ENCODE measurements around the gene GIPR. TPM values are rescaled to one million over a fixed set of nuclear protein-coding genes. Genes with fewer than 3 reads are reported as not detected.

Gene GIPR
- total and polyA plus RNA-seq, 2 of the 13 experiments (the other 11 are each of a cell fraction or from before 2014, with no cell fraction given) = 0.15 to 1.2 TPM

DNA sequence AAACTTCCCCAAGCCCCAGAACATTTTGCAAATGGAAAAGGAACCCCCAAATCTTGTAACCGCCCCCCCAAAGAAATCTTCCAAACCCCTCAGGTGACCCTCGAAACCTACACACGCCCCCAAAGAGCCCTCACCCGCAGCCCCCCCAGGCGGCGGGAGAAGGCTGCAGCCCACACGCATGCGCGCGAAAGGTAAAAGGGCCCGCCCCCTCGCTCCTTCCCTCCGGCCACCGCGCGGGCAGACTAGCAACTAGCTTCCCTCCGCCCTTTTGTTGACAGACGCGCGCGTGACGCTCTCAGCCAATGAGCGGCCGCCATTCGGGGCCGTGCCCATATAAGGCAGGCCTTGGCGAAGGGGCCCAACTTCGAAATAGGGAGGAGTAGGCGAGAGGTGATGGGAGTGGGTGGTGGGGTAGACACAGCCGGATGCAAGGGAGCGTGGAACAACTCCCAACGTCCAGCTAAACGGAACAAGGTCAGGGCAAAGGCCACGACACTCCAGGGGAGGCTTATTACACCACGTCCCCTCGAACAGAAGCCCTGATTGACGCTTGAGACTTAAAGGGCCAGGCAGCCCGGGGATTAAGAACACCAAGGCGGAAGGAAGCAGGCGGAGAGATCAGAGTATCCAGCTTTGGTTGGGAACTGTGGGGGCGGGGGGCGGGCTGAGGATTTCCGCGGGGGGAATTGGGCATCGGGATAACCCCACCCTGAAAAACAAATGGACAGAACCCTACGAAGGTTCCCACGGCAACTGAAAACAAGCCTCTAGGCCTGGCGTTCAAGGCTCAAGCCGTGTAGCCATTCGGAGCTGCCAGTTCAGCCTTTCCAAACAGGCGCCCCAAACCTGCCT, 49.3 kb downstream of the GIPR start (continued):
- TF ChIP-seq CREM (IDR thresholded peaks at IDR 0.05) (peak; percentile 84), CREM (CRISPR knock-in tag; IDR thresholded peaks at IDR 0.05) (no peak), FOXJ3 (CRISPR knock-in tag; IDR thresholded peaks at IDR 0.05; ENCODE audit: borderline replicate concordance) (peak; percentile 66; the same call in 1 of the 2 replicates), MXI1 (IDR thresholded peaks at IDR 0.05; ENCODE audit: borderline replicate concordance, low read depth, low read length) (peak; percentile 81; the same call in 2 of the 3 replicates), ZFP62 (CRISPR knock-in tag; IDR thresholded peaks at IDR 0.05) (no peak), YEATS2 (CRISPR knock-in tag; IDR thresholded peaks at IDR 0.05; ENCODE audit: borderline replicate concordance) (peak; percentile 73; the same call in 1 of the 2 replicates), ARNTL (CRISPR knock-in tag; IDR thresholded peaks at IDR 0.05) (peak; percentile 83), ZNF263 (CRISPR knock-in tag; IDR thresholded peaks at IDR 0.05) (0 out of 2 replicates have a peak, but pooled peaks have one; percentile 24), ARID3A (IDR thresholded peaks at IDR 0.05; ENCODE audit: low read depth, low read length) (peak; percentile 59; the same call in 1 of the 2 replicates), STAT5B (CRISPR knock-in tag; IDR thresholded peaks at IDR 0.05) (no peak), FOXA1 (IDR thresholded peaks at IDR 0.05) (no peak), FOXA1 (CRISPR knock-in tag; IDR thresholded peaks at IDR 0.05) (peak; percentile 84), CBFB (CRISPR knock-in tag; IDR thresholded peaks at IDR 0.05) (no peak)
- TF ChIP-seq, protein P1, sequence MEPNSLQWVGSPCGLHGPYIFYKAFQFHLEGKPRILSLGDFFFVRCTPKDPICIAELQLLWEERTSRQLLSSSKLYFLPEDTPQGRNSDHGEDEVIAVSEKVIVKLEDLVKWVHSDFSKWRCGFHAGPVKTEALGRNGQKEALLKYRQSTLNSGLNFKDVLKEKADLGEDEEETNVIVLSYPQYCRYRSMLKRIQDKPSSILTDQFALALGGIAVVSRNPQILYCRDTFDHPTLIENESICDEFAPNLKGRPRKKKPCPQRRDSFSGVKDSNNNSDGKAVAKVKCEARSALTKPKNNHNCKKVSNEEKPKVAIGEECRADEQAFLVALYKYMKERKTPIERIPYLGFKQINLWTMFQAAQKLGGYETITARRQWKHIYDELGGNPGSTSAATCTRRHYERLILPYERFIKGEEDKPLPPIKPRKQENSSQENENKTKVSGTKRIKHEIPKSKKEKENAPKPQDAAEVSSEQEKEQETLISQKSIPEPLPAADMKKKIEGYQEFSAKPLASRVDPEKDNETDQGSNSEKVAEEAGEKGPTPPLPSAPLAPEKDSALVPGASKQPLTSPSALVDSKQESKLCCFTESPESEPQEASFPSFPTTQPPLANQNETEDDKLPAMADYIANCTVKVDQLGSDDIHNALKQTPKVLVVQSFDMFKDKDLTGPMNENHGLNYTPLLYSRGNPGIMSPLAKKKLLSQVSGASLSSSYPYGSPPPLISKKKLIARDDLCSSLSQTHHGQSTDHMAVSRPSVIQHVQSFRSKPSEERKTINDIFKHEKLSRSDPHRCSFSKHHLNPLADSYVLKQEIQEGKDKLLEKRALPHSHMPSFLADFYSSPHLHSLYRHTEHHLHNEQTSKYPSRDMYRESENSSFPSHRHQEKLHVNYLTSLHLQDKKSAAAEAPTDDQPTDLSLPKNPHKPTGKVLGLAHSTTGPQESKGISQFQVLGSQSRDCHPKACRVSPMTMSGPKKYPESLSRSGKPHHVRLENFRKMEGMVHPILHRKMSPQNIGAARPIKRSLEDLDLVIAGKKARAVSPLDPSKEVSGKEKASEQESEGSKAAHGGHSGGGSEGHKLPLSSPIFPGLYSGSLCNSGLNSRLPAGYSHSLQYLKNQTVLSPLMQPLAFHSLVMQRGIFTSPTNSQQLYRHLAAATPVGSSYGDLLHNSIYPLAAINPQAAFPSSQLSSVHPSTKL (CRISPR knock-in tag; IDR thresholded peaks at IDR 0.05) = peak; percentile 62
- TF ChIP-seq, protein P2, sequence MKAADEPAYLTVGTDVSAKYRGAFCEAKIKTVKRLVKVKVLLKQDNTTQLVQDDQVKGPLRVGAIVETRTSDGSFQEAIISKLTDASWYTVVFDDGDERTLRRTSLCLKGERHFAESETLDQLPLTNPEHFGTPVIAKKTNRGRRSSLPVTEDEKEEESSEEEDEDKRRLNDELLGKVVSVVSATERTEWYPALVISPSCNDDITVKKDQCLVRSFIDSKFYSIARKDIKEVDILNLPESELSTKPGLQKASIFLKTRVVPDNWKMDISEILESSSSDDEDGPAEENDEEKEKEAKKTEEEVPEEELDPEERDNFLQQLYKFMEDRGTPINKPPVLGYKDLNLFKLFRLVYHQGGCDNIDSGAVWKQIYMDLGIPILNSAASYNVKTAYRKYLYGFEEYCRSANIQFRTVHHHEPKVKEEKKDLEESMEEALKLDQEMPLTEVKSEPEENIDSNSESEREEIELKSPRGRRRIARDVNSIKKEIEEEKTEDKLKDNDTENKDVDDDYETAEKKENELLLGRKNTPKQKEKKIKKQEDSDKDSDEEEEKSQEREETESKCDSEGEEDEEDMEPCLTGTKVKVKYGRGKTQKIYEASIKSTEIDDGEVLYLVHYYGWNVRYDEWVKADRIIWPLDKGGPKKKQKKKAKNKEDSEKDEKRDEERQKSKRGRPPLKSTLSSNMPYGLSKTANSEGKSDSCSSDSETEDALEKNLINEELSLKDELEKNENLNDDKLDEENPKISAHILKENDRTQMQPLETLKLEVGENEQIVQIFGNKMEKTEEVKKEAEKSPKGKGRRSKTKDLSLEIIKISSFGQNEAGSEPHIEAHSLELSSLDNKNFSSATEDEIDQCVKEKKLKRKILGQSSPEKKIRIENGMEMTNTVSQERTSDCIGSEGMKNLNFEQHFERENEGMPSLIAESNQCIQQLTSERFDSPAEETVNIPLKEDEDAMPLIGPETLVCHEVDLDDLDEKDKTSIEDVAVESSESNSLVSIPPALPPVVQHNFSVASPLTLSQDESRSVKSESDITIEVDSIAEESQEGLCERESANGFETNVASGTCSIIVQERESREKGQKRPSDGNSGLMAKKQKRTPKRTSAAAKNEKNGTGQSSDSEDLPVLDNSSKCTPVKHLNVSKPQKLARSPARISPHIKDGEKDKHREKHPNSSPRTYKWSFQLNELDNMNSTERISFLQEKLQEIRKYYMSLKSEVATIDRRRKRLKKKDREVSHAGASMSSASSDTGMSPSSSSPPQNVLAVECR (CRISPR knock-in tag; IDR thresholded peaks at IDR 0.05; ENCODE audit: borderline replicate concordance) = peak; percentile 91
- TF ChIP-seq, protein P3, sequence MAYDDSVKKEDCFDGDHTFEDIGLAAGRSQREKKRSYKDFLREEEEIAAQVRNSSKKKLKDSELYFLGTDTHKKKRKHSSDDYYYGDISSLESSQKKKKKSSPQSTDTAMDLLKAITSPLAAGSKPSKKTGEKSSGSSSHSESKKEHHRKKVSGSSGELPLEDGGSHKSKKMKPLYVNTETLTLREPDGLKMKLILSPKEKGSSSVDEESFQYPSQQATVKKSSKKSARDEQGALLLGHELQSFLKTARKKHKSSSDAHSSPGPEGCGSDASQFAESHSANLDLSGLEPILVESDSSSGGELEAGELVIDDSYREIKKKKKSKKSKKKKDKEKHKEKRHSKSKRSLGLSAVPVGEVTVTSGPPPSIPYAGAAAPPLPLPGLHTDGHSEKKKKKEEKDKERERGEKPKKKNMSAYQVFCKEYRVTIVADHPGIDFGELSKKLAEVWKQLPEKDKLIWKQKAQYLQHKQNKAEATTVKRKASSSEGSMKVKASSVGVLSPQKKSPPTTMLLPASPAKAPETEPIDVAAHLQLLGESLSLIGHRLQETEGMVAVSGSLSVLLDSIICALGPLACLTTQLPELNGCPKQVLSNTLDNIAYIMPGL (CRISPR knock-in tag; IDR thresholded peaks at IDR 0.05; ENCODE audit: borderline replicate concordance in 1 of 2, low read depth in 1 of 2) = peak in 1 of 2 experiments; percentile 70; a peak in 2 of 4 replicates
- TF ChIP-seq, protein P4, sequence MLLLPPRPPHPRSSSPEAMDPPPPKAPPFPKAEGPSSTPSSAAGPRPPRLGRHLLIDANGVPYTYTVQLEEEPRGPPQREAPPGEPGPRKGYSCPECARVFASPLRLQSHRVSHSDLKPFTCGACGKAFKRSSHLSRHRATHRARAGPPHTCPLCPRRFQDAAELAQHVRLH (CRISPR knock-in tag; IDR thresholded peaks at IDR 0.05; ENCODE audit: borderline replicate concordance, low read depth) = no peak; the same call in 1 of the 2 replicates
